Measurements from ENCODE around the gene ZNF860. TPM values are rescaled to one million over a fixed set of nuclear protein-coding genes. Genes with fewer than 3 reads are reported as not detected.

ZNF860 gene
- total RNA-seq, 2 donors from 2014 or later, result 1.0 to 2.6 TPM

GRCh38 chr3:31946484-31947081 is 35.0 kb upstream of the ZNF860 start:
- H3K27ac ChIP-seq, result no peak overlapping the region

GRCh38 chr3:31947162-31947561 is 34.4 kb upstream of the ZNF860 start:
- no peak overlapping the region for H3K27ac ChIP-seq
- 91 to 96% methylated on average over 4 of the region's 4 CpGs for WGBS, 2 donors
- no peak for DNase-seq
- no peaks in the 10 kb centered on the region for H3K9me3 ChIP-seq
- H3K36me3 ChIP-seq (replicated peaks in 1 of 2; ENCODE audit: insufficient read depth in 1 of 2, low read depth in 2 of 2), result no peaks in the 10 kb centered on the region
- intact Hi-C loops (cut with DNase I), result no loop called here
- H3K27me3 ChIP-seq, result no peaks in the 10 kb centered on the region
- peaks cover 6% of the 10 kb centered on the region for H3K4me1 ChIP-seq
- H3K4me3 ChIP-seq, result no peak overlapping the region
- no peak for ATAC-seq
- TF ChIP-seq CTCF (IDR thresholded peaks at IDR 0.05) (no peak), POLR2A (IDR thresholded peaks at IDR 0.05) (no peak)

More at GRCh38 chr3:31946484-31947081, 35.0 kb upstream of the ZNF860 start:
- no peaks in the 10 kb centered on the region for H3K27me3 ChIP-seq
- intact Hi-C loops (cut with DNase I), result no loop called here
- no peaks in the 10 kb centered on the region for H3K36me3 ChIP-seq (replicated peaks in 1 of 2; ENCODE audit: insufficient read depth in 1 of 2, low read depth in 2 of 2)
- TF ChIP-seq POLR2A (IDR thresholded peaks at IDR 0.05) (no peak), CTCF (IDR thresholded peaks at IDR 0.05) (no peak)
- H3K4me3 ChIP-seq, result no peak overlapping the region
- DNase-seq (no peak), ATAC-seq (no peak)
- peaks cover 6% of the 10 kb centered on the region for H3K4me1 ChIP-seq
- WGBS, 2 donors, result 93 to 94% methylated on average over 10 of the region's 10 CpGs
- H3K9me3 ChIP-seq, result no peaks in the 10 kb centered on the region

GRCh38 chr3:31947671-31948091 is 33.9 kb upstream of the ZNF860 start:
- DNase-seq (no peak), ATAC-seq (no peak)
- H3K36me3 ChIP-seq (replicated peaks in 1 of 2; ENCODE audit: insufficient read depth in 1 of 2, low read depth in 2 of 2), result no peaks in the 10 kb centered on the region
- 56 to 74% methylated on average over 6 of the region's 6 CpGs for WGBS, 2 donors
- H3K27me3 ChIP-seq, result no peaks in the 10 kb centered on the region
- TF ChIP-seq CTCF (IDR thresholded peaks at IDR 0.05) (no peak), POLR2A (IDR thresholded peaks at IDR 0.05) (no peak)
- no peak overlapping the region for H3K27ac ChIP-seq
- no peaks in the 10 kb centered on the region for H3K9me3 ChIP-seq
- intact Hi-C loops (cut with DNase I), result no loop called here
- H3K4me3 ChIP-seq, result no peak overlapping the region
- H3K4me1 ChIP-seq, result peaks cover 6% of the 10 kb centered on the region

GRCh38 chr3:31948280-31948679 is 33.3 kb upstream of the ZNF860 start:
- intact Hi-C loops (cut with DNase I), result no loop called here
- H3K36me3 ChIP-seq (replicated peaks in 1 of 2; ENCODE audit: insufficient read depth in 1 of 2, low read depth in 2 of 2), result no peaks in the 10 kb centered on the region
- no peak for TF ChIP-seq CTCF (IDR thresholded peaks at IDR 0.05)
- no peak for TF ChIP-seq POLR2A (IDR thresholded peaks at IDR 0.05)
- DNase-seq, result no peak
- no peaks in the 10 kb centered on the region for H3K27me3 ChIP-seq
- WGBS, 2 donors, result 89 to 90% methylated on average over 6 of the region's 6 CpGs
- no peak overlapping the region for H3K4me3 ChIP-seq
- no peaks in the 10 kb centered on the region for H3K9me3 ChIP-seq
- H3K4me1 ChIP-seq, result peaks cover 6% of the 10 kb centered on the region
- ATAC-seq, result no peak
- H3K27ac ChIP-seq, result no peak overlapping the region

GRCh38 chr3:31952205-31952604 is 29.3 kb upstream of the ZNF860 start:
- Histone ChIP-seq H3K27ac (no peak overlapping the region), H3K9me3 (no peaks in the 10 kb centered on the region), H3K4me1 (peaks cover 6% of the 10 kb centered on the region), H3K4me3 (no peak overlapping the region), H3K36me3 (replicated peaks in 1 of 2; ENCODE audit: insufficient read depth in 1 of 2, low read depth in 2 of 2) (no peaks in the 10 kb centered on the region), H3K27me3 (no peaks in the 10 kb centered on the region)
- DNase-seq (no peak), ATAC-seq (no peak)
- intact Hi-C loops (cut with DNase I), result no loop called here
- 81 to 87% methylated on average over 4 of the region's 4 CpGs for WGBS, 2 donors
- TF ChIP-seq POLR2A (IDR thresholded peaks at IDR 0.05) (no peak), CTCF (IDR thresholded peaks at IDR 0.05) (no peak)

All from body of pancreas (tissue), 4 donors.